NCI-H82 treated with DMSO at 0.1 percent for 48 hours (cell line): ENCODE measurements around the gene POLN.

Source experiments
- DNase-seq: peaks from one replicate; lab custom pipeline; 2025; ENCODE audit not compliant: unreplicated experiment; lab: John Stamatoyannopoulos, UW

Gene POLN

DNA sequence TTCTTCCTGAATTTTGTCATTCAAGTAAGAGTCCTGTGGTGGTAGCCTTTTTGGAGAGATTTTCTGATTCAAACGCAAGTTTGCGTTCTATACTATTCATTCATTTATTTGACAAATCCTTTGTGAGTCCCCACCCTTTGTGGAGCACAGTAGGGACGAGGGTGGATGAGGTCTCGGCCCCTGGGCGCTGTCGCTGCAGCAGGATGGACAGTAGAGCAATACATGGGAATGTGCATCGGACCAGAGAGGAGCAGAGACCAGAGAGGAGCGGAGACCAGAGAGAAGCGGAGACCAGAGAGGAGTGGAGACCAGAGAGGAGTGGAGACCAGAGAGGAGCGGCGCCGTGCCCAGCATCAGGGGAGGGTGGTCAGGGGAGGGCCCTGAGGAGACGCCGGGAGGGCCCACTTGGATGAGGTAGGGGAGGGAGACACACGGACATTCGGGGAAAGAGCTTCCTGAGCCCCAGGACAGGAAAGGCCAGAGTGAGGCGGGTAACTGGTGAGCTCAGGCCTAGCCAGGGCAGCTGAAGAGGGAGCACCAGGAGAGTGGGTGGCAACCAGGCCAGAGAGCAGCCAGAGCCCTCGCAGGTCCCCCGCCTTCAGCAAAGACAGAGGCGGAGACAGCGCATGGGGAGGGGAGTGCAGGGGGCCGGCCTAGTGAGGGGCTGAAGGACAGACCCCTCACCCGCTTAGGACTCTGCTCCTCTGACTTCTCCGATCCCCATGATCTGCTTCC is 115.4 kb downstream of the POLN start:
- no peak for DNase-seq

DNA sequence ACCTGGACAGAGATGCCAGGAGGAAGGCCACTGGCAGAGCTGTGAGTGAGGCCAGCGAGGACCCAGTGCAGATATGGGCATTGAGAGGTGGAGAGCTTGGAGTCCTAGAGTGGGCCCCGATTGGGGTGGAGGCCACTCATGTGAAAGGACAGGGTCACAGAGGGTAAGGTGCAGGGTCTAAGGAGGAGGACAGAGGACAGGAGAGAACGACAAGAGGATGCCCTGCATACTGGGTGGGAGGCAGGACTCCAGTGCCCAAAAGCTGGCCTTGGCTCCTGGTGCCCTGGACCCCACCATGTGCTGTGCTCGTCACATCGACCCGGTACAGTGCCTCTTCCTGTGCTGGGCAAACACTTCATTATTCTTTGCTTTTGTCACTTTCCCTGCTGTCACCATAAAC is 116.1 kb downstream of the POLN start:
- DNase-seq: no peak

DNA sequence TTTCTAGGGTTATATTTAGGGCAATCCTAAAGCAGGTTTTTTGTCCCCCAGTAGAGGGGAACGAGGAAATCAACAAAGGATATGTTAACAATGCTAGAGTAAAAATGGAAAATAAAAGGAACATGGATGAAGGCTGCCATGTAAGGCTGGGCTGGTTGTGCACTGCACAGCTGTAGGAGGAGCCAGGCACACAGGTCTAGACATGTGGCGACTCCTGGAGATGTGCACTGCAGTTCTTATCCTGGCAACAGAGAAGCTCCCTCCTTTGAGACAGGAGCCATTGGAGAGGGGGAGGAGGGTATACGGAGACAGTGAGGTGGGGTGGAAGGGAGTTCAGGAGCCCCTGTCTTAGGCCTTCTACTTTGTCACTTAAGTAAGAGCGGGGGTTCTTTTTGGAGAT is 116.9 kb downstream of the POLN start:
- no peak for DNase-seq

DNA sequence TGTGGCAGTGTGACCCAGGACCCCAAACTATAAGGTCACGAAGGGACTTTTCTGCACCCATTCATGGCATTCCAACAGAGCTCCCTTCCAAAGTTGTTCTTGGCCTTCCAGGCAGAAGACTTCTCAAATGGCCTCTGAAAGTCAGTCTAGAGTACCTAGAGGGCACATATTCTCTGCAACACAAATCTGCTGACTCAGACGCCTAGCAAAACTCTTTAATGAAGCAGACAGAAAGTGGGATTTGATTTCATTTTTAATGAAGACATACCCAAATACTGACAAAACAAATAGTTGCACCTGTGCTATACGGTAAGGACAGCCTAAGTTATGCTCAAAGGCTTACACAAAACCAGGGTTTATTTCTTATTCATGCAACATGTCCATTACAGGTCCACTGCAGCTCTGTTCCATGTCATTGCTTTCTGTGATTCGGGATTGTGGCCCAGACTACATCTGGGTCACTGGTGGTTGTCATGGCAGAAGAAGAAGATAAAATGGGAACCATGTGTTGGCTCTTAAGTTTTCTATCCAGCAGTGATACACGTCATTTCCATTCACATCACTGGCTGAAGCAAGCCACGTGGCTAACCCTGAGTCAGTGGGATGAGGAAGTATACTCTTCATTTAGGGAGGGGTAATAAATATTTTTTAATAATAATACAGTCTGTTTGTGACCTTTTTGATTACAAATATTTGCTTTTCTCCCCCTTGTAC is 125.1 kb downstream of the POLN start:
- DNase-seq: no peak

DNA sequence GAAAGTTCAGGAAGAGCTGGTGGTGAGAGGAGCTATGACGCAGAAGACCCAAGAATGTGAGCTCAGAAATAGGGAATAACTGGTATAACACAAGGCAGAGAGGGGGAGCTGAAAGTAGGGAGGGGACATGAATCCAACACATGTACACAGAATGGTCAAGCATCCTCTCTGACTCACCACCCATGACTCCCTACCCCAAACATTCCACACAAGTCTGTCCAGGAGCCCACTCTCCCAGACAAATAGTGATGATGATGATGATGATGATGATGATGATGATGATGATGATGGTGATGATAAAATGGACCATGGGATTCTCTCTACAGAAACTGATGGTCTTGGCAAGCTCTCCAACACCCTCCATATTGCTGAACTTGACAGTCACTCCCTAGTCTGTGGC is 136.4 kb downstream of the POLN start:
- no peak for DNase-seq

DNA sequence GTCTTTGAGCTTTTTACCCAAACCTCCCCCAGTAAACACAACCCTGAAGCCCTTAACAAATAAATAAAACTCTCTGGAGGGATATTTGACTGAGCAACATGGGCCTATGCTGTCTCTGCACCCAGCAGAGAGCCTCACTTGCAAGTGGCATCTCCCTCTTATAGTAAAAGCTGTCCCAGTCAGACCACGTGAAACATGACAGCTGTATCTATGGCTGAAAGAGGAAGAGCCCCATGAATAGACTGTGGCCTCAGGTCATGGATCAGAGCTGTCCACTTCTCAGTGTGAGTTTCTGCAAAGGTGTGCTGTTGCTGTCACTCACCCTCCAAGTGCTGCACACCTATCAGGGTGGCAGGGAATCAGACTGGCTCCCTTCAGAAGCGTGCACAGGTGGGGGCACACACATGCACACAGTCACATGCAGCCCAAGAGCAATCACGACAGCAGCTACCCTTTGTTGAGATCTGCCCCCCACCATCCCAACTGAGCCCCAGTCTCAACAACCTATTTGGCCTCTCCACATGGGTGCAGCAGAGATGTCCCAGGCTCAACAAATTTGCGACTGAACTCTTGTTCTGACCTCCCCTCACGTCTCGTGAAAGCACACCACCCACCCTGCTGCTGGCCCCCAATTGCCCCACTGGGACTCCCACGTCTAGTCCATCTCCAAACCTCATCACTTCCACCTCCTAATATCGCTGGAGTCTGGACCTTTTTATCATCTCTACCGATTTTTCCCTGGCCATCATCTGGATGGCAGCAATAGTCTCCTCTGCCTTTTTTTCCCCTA is 137.2 kb downstream of the POLN start:
- no peak for DNase-seq

DNA sequence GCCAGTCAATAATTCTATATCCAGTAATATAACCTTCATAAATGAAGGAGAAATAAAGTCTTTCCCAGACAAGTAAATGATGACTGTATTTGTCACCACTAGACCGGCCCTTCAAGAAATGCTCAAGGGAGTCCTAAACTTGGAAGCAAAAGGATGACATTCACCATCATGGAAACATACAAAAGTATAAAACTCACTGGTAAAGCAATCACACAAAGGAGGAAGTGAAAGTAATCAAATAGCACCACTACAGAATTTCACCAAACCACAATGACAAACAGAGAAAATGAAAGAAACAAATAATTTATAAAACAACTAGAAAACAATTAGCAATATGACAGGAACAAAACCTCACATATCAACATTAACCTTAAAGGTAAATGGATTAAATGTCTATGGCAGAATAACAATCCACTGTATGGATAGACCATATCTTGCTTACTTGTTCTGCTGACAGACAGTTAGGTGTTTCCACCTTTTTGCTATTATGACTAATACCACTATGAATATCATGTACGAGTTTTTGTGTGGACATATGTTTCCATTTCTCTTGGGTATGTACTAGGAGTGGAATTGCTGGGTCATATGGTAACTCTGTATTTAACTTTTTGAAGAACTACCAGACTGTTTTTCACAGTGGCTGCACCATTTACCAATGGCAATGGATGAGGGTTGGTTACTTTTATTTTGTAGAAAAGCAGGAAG is 137.9 kb downstream of the POLN start:
- no peak for DNase-seq

DNA sequence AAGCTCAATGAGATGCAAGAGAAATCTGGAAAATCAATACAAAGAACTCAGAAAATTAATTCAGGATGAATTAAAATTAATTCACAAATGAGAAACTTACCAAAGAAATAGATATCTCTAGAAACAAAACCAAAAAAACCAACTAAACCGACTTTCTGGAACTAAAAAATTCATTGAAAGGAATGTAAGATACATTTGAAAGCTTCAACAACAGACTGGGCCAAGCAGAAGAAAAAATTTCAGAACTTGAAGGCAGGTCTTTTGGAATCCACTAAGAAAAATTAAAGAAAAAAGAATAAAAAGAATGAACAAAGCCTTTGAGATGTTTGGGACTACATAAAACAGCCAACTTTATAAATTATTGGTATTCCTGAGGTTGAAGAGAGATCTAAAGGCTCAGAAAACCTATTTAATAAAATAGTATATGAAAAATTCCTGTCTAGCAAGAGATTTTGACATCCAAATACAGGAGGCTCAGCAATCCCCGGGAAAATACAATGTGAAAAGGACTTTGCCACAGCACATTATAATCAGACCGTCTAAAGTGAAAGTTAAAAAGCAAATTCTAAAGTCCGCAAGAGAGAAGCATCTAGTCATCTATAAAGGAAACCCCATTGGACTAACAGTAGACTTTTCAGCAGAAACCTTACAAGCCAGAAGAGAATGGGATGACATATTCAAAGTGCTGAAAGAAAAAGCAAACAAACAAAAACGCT is 138.6 kb downstream of the POLN start:
- DNase-seq: no peak

DNA sequence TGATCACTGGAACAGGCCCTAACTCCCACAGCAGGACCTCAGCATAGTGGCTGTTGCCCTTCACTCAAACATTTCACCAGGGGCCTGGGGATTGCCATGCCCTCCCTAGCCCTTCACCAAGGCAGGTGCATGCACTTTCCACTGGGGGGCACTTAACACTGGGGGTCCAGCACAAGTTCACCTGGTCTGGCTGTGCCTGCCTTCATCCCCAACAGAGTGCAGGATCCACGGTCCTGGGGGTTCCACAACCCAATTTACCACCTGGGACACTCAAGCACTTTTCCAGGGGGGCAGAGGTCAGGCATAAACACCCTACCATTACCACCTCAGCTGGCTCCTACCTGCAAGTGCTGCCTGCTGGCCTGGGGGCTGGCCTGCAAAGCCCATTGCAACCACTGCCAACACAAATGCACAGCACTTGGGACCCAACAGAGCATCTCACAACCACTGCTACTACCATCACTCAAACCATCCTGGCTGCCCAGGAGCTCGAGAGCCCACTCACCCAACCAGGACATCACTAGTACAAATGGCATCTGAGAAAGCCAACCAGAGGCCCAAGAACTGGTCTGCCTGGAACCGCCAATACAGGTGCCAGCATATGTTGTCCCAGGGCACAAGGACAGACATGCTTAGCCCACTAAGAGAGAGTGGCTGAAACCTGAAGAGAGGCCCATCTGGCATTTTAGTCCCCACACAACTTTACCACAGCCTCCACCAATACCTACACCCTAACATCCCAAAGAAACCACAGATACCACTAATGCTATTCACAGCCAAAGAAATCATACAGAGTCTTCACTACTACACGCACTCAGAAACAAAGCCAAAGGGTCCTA is 139.7 kb downstream of the POLN start:
- no peak for DNase-seq

DNA sequence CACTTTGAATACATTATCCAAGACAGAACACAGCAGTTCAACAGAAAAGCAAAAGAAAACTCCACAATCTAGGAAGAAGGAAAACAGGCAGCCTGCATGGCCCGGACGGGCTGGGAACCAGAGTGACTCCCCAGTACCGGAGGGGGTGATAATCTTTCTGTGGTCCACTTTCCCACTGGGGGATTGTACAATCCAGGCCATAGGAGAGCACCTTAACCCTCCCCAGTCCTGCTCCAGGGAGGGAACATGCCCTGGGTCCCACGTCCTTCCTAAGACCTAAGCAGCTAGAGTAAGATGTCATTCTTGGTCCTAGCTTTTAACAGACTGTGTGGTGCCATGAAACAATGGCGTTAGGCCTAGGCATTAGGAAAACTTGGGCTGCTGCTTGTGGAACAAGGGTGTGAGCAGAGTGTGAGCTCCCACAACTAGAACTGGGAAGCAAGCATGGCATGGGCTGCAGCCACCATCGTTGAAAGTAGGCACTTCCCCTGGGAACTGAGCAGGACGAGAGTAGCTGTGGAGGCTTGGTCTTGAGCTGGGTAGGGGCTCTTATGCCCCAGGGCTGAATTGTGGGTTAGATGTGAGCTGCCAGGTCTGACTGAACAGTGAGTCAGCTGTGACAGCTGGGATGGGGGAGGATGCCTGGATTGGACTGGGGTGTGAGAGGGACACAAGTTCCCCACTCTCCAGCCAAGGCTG is 140.4 kb downstream of the POLN start:
- no peak for DNase-seq

DNA sequence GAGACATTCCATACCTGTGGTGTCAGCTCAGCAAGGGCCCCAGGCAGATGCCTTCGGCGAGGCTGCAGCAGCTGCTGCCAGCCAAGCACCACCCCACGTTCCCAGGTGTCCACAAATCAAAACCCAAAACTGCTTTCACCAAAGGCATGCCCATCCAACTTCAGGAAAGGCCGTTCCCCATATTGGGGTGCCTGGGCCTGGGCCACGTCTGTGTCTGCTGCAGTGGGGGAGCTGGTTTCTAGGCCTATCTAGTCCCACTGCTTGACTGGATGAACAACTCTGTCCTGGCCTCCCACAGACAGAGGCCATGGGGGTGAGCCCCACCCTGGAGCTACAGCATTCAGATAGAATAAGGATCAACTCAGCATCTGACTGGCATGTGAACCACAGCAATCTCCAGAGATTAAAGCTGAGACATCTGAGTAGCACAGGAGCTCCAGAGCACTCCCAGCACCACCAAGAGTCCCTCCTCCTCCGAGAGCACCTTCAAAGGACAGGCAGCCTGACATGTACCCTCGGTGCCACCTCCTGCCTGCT is 145.8 kb downstream of the POLN start:
- DNase-seq: no peak

DNA sequence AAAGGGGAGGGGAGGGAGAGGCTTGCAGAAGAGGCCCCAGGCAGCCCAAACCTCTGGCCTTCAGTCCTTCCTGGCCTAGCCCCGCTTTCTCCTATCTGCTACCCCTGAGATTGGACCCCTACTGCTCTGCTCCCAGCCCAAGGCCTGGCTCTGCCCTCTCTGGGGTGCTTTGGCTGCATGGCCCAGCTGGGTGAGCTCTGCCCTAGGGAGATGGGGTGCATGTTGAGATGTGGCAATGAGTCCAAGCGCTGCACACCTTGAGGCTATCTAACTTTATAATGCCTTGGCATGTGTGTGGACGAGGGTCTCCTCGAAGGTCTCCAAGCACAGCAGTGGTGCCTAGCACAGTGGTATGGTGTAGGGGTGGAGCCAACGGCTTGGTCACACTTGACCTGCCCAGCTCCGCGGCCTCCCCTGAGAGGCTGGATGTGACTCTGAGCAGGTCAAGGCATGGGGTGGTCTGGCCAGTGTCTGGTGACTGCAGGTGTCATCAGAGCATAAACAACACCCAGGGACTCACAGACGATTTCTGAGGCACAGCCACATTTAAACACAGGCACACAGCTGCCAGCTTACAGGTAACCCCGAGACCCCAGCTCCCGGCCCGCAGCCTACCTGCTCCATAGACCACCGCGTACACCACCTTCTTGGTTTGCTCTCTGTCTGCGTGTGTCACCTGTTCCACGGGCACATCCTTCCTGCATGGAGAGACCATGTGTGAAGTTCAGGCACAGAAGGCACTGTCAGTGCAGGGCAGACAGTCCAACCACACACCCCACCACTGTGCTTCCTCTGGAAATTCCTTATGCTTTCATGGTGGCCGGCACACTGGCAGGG is 146.5 kb downstream of the POLN start:
- no peak for DNase-seq

DNA sequence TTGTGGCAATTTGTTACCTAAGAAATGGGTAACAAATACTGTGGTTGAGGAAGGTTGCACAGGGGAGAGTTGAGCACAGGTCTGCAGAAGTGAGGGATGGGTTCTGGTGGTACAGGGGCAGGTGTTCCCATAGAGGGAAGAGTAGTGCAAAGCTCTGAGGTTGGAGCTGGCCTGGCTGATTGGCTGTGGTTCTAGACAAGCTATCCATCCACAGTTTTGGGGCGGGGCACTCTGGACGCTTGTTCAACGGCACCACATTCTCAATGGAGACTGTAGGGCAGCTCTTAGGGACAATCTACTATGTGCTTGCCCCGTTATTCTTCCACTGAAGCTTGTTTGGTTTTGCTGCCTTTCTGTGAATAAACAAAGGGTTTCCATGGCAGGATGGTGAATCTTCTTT is 147.4 kb downstream of the POLN start:
- no peak for DNase-seq

DNA sequence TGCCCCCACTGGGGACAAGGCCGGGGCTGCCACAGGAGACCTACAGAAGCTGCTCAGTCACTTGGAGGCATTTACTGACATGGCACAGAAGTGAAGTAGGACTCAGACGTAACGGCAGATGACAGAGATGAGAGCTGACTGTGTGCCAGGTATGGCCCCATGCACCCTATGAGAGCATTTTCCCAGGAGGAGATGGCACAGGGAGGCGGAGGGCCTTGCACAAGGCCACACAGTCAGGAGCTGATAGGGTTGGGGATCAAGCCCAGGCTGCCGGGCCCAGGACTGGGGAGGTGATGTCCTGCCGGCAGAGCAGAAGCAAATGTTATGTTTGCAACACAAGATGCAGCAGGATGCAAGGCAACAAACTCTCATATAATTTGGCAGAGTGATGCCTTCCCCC is 148.7 kb downstream of the POLN start:
- DNase-seq: no peak

DNA sequence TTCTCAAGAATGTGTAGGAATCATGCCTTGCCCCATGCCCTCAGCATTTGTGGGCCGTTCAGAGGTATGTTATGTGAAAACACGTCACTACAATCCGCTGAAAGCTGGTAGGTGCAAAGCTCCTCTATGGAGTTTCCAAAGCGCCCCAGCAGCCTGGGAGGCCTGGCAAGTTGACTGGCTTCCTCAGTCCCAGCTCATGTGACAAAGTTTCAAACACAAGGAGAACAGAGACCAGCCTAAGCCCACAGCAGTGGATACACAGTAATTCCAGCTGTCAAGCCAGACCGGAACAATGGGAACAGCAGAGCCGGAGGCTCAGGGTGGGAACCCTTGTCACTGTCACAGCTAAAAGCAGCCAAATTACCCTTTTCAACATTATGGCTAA is 149.3 kb downstream of the POLN start:
- no peak for DNase-seq

DNA sequence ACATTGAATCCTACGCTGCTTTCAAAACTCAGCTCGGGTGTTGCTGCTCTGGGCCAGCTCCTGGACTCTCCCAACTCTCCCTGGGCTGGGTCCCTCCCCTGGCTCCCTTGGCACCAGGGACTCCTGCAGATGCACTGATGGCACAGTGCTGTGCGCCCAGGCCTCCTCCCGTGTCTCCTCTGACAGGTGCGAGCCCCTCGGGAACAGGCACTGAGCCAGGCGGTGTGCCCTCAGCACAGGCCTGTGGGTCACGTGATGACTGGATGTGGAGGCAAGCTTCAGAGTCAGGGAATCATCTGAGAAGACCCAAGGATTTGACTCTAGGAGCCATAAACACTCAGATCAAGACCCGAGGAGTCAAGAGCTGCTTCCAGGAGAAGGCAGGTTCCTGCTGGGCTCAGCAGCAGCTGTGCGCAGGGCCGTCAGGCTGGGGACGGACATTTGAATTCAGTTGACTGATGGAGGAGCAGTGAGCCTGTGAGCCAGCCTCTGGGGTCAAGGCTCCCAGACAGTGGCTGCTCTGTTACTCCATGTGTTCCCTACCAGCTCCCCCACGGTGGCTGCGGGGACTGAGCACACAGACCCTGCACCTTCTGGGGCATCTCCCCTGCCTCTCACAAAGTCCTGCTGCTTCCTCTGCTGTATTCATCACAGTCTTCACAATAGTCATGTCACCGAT is 149.8 kb downstream of the POLN start:
- DNase-seq: no peak

DNA sequence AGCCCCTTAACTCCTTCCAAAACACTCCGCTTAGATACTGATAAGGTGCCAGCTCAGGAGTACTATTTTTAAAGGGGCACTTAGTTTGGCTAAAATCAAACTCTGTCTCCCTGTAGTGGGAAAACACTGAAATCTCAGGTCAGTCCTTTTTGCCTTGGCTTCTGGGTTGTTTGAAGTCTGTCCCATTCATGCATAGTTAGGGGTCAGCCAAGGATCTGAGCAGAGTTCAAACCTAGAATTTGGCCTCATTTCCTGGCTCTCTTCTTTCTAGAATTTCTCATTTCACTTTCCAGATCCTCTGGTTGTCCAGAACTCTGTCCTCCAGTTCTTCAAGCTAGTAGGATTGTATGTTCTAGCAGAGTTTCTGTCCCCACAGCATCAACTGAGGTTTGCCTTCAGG is 151.3 kb downstream of the POLN start:
- DNase-seq: no peak

DNA sequence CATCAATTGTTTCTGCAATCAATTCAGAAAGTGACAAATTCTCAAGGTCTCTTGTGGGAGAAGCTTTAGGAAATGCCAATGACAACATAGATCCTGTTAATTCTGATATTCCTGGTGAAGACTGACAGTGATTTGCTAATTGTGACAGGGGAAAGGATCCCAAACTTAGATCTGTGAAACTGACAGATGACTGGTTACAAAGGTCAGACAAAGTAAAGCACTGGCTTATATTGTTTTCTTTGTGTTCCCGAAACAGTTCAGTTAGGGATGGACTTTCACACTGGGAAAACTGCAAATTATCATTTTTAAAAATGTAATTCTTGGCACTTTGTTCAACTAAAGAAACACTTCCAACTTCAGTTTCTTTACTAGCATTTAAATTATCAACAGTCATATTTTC is 152.7 kb downstream of the POLN start:
- DNase-seq: no peak
